NCI-H345 (cell line): Measurements from ENCODE around the gene DNER.
A peak's percentile ranks its signal among the peaks of the same experiment; 100 is the strongest.
"Not testable (repeated sequence)": the region's sequence is repeated elsewhere in the genome, so short reads cannot be mapped to it uniquely, and the experiment has no call there.

Experiments
- DNase-seq: peaks from one replicate; lab custom pipeline; 2025; lab: John Stamatoyannopoulos, UW

The DNER gene

DNA sequence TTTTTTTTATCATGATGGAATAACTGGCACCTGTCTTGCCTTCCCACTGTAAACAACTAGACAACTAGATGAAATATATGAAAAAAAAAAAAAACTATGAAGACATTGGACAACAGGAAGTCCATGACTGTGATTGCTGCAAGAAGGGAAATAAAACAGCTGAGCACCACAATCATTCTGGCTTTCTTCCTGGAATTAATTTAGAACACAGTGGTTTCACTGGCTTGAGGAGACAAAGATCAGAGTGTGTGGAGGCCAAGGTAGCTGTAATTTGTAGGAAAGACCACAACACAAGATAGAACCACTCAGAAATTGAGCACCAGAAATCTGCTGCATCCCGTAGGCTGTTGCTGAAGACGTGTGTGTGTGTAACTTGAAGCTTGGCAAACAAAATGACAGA, 322.2 kb downstream of the DNER start:
- no peak for DNase-seq

GRCh38 chr2:229388731-229389130, 325.6 kb downstream of the DNER start:
- no peak for DNase-seq

- no peak for DNase-seq
Observed at GRCh38 chr2:229387866-229388265, 326.5 kb downstream of the DNER start.

- DNase-seq, result no peak
Observed at GRCh38 chr2:229380101-229380625, 334.2 kb downstream of the DNER start.

- DNase-seq, result no peak
Observed at GRCh38 chr2:229378386-229378785, 336.0 kb downstream of the DNER start.

- no peak for DNase-seq
Observed at GRCh38 chr2:229376866-229377265, 337.5 kb downstream of the DNER start.

DNA sequence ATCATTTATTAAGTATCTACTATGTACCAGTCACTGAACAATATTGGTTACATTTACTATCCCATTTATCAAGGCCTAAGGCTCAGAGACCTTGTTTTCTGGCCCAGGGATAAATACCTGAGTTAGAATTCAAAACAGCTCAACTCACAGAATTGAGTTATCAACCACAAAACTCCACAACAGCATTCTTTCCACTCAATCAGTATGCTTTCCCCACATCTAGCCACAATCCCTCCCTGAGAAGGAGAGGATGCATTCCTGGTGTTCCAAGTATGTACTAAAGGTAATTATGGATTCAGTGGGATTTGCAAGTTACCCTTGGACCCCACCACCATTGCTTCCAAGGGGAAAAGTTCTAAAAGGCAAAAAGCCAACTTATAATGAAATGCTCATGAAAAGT, 339.1 kb downstream of the DNER start:
- DNase-seq, result no peak

- DNase-seq, result not testable (repeated sequence)
Observed at GRCh38 chr2:229373311-229373710, 341.0 kb downstream of the DNER start.

GRCh38 chr2:229372207-229372606, 342.1 kb downstream of the DNER start:
- no peak for DNase-seq

DNA sequence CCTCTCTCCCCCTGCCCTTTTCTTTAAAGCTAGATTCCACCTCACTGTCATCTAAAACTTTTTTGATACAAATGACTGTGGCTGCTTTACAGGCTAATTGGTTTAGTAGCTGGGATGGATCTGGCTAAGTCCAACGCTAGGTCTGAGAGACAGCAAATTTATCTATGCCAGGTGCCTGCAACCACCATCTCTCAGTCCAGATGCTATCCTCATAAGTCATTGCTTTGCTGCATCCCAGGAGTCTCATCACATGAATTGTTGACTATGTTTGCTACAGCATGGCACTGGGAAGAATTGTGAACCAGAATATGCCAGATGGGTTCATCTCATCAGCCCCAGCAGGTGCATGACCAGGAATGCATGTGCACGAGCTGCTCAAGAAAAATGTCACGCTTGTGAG, 343.3 kb downstream of the DNER start:
- no peak for DNase-seq

- DNase-seq, result no peak
Observed at GRCh38 chr2:229370509-229370908, 343.8 kb downstream of the DNER start.

DNA sequence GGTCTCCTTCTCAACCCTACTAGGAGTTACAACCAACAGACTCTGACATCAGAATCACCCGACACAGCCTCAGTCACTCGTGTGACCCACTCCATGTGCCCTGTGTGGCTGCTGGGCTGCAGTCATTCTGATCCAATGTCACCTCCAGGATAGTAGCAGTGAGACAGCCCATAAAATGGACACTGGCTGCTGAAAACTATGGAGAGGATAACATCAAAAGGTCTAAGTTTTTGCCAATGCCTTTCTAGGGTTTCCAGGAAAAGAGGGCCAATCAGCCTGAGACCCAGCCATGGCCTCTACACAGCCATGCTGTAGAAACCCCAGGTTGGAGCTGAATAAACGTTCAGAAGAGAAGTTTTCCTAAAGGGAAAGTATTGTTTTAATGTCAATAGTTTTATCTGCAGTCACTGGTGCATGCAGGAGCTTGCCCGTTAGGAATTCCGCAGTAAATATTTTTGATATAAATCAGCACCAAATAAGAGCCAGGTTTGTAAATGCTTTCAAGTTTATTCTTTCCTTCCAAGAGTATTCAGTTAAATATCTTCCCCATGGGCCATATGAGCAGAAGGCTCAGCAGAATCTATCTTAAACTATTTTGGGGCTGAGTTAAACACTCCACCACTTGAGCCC, 351.1 kb downstream of the DNER start:
- DNase-seq, result no peak

DNA sequence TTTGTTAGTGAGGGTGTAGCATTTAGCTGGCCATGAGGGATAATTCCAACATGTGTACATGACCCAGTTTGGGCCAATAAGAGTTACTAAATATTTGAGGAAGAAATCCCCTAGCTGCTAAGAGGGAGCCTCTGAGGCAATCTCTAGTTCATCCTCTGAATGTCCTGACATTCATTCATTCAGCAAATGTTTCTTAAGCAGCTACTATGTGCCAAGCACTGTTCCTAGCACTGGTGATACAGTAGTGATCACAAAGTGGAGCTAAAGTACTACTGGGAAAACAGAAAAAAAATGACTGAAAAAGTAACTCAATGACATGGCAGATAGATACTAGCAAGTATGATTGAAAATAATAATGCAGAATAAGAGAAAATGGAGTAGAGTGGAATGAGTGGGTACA, 363.5 kb downstream of the DNER start:
- no peak for DNase-seq

- no peak for DNase-seq
Observed at GRCh38 chr2:229350117-229350805, 364.1 kb downstream of the DNER start.

GRCh38 chr2:229348128-229348527, 366.2 kb downstream of the DNER start:
- no peak for DNase-seq

GRCh38 chr2:229346816-229347540, 367.4 kb downstream of the DNER start:
- DNase-seq, result no peak

DNA sequence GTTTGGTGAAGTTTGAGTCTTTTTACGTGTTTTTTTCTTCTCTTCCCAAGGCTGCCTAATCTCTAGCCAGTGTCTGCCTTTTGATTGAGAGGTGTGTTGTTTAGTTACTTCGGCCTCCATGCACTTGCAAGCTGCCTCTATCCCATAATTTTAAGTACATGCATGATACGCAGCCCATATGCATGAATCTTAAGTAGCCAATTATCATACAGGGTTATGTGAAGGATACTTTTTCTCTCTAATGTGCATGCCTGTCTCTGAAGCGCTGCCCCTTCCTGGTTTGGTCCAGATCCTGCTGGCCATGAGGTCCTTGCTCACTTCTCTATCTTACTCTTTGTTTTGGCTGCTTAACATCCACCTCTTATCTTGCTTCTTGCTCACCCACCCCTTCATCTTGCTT, 369.4 kb downstream of the DNER start:
- DNase-seq, result no peak

GRCh38 chr2:229344151-229344551, 370.2 kb downstream of the DNER start:
- peak; percentile 33 for DNase-seq

DNA sequence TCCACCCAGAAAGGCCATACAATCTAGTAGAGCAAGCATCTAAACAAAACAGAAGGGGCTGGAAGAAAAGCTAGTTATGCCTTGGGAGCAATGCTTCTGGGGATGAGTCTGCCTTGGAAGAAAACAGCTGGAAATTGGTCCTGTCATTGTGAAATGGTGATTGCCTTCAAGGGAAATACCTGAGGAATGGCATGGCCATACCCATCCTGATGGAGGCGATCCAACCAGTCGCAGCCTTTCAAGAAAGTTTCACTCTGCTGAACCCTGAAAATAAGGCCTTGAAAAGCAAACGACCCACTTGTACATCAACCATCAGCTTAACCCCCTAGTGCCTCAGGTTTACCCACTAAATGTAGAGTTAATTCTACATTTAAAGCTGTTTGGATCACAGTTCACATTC, 370.7 kb downstream of the DNER start:
- DNase-seq, result no peak

- peak; percentile 16 for DNase-seq
Observed at GRCh38 chr2:229342376-229342775, 372.0 kb downstream of the DNER start.

GRCh38 chr2:229340086-229340760, 374.1 kb downstream of the DNER start:
- no peak for DNase-seq

- DNase-seq, result no peak
Observed at GRCh38 chr2:229339618-229340017, 374.7 kb downstream of the DNER start.
